Middle frontal gyrus (tissue), 1 donor: ENCODE data around the gene USP35.

Source experiments
- DNase-seq: peaks from one replicate; pipeline ENCODE4 v3.0.0-alpha.2; 2015; ENCODE audit warnings: low spot score; ENCODE audit errors: extremely low spot score

The USP35 gene

DNA sequence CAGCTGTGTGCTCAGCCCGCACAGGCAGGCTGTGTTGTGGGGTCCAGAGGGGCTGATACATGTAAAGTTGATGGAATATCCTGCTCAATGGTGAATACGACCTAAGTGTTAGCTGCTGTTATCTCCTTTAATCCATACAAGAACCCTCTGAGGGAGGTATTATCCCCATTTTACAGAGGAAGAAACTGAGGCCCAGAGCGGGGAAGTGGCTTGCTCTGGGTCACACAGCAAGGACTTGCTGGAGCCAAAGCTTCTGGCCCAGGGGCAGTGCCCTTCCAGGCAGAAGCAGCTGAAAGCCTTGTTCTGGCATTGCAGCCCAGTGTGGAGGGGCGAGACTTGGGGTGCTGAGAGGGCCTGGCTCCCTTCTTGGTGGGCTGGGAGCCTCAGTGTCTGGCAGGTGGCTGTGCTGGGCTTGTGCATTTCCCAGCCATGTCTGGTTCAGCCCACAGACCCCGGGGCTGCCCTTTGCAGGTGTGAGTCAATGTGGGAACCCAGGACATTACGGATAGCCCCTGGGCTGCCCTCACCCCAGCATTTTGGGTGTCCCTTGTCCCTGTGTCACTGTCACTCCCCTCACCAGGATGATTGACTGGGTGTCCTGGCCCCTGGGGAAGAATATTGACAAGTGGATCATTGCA lies 10.4 kb downstream of the USP35 start:
- no peak for DNase-seq

DNA sequence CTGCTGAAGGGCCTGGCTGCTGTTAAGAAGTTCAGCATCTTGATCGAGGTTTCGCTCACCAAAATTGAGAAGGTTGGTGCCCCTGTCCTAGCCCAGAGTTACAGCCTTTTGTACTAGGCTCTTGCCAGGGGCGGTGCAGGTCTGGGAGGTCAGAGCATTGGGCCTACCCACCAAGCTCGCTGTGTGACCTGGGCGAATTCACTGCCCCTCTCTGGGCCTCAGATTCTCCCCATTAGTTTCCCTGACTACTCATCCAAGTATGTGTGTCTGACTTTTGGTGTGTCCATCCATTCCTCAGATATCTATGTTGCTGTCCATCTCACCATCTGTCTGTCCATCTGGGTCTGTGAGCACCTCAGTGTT lies 10.9 kb downstream of the USP35 start:
- DNase-seq = no peak

DNA sequence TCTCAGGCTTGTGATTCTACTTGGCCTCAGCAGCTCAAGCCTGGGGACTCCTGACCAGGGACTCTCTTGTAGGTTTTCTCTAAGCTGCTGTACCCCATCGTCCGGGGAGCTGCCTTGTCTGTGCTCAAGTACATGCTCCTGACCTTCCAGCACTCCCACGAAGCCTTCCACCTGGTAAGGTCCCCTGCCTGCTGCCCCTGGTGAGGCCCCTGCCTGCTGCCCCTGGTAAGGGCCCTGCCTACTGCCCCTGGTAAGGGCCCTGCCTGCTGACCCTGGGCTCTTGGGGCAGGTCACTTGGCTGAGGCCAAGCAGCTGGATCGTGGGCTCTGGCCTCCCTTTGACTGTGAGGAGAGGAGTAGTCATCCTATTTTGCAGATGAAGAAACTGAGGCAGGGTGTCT lies 11.3 kb downstream of the USP35 start:
- DNase-seq = no peak

DNA sequence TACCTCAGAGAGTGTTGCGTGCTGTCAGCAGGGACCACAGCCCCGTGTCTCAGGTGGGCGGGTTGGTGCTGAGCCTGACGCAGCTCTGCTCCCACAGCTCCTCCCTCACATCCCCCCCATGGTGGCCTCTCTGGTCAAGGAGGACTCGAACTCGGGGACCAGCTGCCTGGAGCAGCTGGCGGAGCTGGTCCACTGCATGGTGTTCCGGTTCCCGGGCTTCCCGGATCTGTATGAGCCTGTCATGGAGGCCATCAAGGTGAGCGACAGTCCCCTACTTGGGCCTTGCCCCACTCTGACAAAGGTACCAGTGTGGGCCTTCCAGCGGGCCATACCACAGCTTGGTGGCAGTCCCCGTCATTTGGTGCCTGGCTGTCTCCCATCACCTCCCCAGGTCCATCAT lies 11.8 kb downstream of the USP35 start:
- no peak for DNase-seq

- no peak for DNase-seq
Observed at GRCh38 chr11:78201096-78201818, 12.5 kb downstream of the USP35 start.

DNA sequence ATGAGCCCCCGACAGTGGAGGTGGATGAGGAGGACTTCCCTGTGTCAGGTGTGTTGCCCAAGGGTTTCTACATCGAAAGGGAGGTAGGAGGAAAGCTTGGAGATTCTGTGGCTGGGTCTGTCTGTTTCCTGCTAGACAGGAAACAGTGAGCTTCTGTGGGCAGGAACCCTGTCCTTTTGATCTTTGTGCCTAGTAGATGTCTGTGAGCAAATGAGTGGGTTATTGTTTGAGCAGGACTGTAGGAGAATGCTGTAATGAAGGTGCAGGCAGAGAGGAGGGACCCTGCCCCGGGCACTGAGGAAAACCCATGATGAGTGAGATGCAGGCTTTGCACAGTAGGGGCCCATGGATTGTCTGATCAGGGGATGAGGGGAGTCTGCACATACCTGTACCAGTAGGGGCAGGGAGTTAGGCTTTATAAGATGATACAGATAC lies 14.0 kb downstream of the USP35 start:
- no peak for DNase-seq

GRCh38 chr11:78203184-78203583 lies 14.5 kb downstream of the USP35 start:
- DNase-seq = no peak

GRCh38 chr11:78205256-78205655 lies 16.5 kb downstream of the USP35 start:
- DNase-seq = no peak

DNA sequence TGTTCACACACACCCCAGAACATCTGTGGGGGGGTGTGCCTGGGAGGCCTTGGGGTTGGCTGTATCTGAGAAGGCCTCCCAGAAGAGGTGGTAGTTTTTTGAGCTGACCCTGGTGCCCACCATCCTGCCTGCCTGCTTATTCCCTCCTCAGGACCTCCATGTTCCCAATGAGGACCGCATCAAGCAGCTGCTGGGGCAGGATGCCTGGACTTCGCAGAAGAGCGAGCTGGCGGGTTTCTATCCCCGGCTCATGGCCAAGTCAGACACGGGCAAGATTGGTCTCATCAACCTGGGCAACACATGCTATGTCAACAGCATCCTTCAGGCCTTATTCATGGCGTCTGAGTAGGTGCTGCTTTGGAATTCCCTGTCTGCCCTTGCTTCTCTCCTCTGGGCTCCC lies 17.0 kb downstream of the USP35 start:
- DNase-seq = no peak

DNA sequence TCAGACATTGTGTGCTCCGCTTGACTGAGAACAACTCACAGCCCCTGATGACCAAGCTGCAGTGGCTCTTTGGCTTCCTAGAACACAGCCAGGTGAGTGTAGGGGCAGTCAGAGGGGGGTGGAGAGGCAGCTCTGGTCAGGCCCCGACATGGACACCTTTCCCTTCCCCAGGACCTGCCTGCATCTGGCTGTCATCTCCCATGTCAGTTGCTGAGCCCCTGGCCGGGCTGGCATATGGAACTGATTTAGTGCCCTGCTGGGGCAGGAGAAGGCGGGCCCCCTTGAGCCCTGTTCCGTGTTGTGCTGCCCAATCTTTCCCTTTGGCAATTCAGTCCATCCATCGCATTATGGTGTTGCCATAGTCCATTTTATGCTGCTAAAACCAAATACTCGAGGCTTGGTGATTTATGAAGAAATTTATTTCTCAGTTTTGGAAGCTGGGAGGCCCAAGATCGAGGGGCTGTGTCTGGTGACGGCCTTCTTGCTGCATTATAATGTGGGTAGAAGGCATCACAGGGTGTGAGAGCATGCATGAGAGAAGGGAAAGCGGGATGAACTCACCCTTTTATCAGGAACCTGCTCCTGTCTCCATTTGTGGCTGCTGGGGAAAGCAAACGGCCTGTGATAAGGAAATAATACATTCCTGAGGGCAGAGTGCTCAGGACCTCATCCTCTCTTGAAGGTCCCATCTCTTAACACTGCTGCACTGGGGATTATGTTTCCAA lies 19.0 kb downstream of the USP35 start:
- no peak for DNase-seq

DNA sequence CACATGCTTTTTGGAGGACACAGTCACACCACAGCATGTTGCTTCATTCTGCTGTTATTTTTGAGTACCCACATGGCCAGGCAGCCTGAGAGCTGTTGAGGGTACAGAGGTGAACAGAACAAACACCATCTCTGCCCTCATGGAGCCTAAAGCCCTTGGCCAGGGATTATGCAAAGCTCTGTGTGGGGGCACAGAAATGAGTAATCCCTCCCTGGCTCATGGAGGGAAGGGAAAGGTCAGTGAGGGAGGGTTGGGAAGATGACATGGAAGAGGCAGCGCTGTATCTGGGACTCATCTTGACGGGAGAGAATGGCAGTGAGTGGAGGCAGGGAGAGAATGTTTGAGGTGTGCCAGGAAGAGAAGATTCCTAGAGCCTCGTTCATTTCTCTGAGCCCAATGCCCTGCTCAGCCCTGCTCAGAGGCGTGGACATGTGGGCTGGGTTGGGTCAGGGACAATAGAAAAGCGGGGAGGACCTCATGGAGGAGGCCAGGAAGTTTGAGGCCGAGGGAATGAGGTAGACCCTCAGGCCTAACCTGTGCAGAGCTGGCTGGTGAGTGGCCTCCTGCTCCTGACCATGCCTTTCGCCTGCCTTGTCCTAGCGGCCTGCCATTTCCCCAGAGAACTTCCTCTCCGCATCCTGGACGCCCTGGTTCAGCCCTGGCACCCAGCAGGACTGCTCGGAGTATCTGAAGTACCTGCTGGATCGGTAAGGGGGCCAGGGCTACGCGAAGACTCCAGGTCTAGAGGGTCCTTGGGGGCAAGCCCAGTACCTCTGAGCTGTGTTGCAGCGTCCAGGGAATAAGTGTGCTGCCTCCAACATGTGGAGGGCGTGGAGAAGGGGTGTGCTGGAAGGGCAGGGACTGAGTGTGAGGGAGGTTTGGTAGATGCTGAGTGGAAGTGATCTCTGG lies 19.8 kb downstream of the USP35 start:
- DNase-seq = no peak

- DNase-seq = no peak
Observed at GRCh38 chr11:78209478-78209877, 20.8 kb downstream of the USP35 start.

DNA sequence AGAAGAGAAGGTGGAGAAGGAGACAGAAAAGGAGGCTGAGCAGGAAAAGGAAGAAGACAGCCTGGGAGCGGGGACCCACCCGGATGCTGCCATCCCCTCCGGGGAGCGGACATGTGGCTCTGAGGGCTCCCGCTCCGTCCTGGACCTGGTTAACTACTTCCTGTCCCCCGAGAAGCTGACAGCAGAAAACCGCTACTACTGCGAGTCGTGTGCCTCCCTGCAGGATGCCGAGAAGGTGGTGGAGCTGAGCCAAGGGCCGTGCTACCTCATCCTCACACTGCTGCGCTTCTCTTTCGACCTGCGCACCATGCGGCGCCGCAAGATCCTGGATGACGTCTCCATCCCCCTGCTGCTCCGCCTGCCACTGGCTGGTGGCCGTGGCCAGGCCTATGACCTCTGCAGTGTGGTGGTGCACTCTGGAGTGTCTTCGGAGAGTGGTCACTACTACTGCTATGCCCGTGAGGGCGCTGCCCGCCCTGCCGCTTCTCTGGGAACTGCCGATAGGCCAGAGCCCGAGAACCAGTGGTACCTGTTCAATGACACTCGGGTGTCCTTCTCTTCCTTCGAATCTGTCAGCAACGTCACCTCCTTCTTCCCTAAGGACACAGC lies 21.4 kb downstream of the USP35 start:
- DNase-seq = no peak

GRCh38 chr11:78211565-78211964 lies 22.8 kb downstream of the USP35 start:
- DNase-seq = no peak

DNA sequence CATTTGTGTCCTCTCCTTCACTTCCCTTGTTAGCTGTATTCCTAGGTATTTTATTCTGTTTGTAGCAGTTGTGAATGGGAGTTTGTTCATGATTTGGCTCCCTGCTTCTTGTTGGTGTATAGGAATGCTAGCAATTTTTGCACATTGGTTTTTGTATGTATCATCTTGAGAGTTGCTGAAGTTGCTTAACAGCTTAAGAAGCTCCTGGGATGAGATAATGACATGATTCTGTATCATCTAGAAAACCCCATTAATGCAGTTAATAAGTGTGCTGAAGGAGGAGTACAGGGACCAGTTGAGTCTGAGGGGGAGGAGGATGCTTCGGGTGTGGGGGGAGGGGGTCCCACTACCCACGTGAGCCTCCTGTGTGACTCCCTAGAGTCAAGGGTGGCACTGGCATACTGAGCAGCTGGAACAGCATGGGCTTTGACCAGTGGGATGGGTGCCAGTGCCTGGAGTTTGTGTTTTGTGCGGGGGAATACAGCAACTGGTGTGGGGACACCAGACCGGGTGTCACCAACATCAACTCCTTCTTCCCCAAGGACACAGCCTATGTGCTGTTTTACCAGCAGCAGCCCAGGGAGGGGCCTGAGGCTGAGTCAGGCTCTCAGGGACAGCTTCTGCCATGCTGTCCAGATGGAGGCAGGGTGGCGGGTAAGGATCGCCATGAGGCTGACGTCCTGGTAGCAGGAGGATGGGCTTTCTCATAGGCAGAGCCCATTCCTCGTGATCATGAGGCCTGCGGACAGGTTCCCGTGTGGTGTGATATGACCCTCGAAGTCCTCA lies 24.1 kb downstream of the USP35 start:
- DNase-seq = no peak

DNA sequence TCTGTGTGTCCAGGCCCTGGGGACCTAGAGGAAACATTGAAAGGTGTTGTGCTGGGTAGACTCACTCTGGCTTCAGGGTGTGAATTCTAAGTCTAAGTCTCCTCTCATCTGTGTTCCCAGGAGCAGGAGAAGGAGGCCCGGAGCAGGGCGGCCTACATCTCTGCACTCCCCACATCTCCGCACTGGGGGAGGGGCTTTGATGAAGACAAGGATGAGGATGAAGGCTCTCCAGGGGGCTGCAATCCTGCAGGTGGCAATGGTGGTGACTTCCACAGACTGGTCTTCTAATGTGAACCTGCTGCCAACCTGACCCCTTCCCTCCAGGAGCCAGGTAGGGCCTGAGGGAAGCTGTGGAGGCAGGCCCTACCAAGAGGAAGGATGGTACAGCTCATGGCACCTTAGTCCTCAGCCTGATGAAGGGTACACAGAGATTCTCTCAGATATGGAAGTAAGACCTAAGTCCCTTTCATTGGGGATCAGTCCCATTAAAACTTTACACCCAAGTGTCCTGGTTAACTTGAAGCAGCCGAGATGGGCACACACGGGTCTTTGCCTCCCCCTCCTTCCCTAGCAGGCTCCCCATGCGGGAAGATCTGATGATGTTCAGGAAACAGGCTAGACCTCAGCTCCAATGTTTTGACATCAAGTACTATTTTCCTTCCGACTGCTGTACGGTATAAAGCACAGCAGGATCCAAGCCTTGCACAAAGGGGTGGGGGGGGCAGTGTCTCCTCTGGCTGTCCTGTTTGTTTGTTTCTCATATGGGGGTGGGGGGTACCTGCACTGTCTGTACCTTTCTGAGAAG lies 25.0 kb downstream of the USP35 start:
- no peak for DNase-seq

DNA sequence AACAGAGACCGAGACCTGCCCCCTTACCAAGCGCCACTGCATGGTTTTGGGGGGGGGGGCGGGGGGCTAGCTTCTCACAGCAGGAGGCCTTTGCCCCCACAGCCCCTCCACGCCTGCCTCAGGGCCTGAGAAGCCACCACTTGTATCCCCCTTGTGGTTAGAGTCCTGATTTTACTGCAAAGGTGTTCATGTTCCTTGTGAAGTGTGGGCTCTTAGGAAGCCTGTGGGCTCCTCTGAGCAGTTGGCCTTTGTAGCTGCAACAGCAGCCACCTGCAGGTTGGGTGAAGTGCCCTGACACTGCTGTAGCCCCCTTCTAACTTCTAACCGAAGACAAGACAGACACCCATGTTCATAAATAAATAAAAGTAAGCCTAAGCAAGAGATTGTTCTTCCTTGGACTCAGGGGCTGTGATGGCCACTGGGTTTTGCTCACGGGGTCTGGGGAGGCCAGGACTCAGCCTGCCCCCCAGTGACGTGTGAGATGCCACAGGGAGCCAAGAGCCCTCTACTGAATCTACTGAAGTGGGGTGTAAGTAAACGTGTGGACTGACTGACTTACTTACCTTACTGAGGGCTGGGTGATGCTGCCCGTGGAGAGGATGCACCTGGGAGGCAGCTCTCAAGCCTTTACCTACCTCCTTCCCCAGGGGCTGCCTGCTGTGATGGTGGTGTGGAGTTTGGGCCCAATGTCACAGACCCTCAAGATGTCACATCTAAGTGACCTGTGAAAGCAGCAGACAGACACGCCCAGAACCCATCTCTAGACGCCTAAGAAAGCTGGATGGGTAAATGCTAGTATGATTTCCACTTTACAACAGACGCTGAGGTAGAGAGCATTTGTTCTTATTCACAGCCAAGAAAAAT lies 25.8 kb downstream of the USP35 start:
- DNase-seq = no peak

DNA sequence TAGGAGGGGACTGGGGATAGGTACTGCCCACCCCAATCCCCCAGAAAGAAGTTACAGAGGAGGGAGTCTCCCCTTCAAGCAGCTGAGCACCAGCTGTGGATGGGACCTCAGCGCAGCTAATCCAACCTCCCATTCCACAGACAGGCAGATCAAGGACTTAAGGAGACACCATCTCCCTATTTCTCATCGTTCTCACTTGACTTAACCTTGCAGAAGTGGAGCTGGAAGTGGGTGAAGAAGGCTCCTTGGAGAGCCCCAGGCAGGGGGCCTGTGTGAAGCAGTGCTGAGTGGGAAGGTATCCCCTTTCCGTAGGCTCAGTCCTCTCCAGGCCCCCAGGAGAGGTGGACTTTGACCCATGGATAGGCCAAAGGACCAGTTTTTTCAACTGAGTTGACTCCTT lies 27.3 kb downstream of the USP35 start:
- DNase-seq = no peak
